ENCODE measurements around the gene KCNK7. TPM values are rescaled to one million over a fixed set of nuclear protein-coding genes. Genes with fewer than 3 reads are reported as not detected.
A peak's percentile ranks its signal among the peaks of the same experiment; 100 is the strongest.

The KCNK7 gene
- total RNA-seq, 1 donor, result not detected

GRCh38 chr11:65609665-65610064, 14.1 kb upstream of the KCNK7 start:
- no peak for DNase-seq (ENCODE audit: insufficient read length, low spot score, missing footprints)
- no peak overlapping the region for H3K4me3 ChIP-seq (ENCODE audit: insufficient read depth, low read length)
- H2AFZ ChIP-seq (ENCODE audit: low read length), result no peak overlapping the region
- no peaks in the 10 kb centered on the region for H3K9me3 ChIP-seq (ENCODE audit: low read depth, low read length)
- peaks cover 62% of the 10 kb centered on the region for H3K79me2 ChIP-seq (ENCODE audit: insufficient read depth, low read length)
- H3K27ac ChIP-seq (ENCODE audit: low read depth, low read length), result no peak overlapping the region
- TF ChIP-seq, protein P1, sequence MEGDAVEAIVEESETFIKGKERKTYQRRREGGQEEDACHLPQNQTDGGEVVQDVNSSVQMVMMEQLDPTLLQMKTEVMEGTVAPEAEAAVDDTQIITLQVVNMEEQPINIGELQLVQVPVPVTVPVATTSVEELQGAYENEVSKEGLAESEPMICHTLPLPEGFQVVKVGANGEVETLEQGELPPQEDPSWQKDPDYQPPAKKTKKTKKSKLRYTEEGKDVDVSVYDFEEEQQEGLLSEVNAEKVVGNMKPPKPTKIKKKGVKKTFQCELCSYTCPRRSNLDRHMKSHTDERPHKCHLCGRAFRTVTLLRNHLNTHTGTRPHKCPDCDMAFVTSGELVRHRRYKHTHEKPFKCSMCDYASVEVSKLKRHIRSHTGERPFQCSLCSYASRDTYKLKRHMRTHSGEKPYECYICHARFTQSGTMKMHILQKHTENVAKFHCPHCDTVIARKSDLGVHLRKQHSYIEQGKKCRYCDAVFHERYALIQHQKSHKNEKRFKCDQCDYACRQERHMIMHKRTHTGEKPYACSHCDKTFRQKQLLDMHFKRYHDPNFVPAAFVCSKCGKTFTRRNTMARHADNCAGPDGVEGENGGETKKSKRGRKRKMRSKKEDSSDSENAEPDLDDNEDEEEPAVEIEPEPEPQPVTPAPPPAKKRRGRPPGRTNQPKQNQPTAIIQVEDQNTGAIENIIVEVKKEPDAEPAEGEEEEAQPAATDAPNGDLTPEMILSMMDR (IDR thresholded peaks at IDR 0.05; ENCODE audit: extremely low read depth, low read depth, low read length), result no peak
- peaks cover 52% of the 10 kb centered on the region for H4K20me1 ChIP-seq (ENCODE audit: insufficient read depth, low read length)
- peaks cover 33% of the 10 kb centered on the region for H3K4me1 ChIP-seq (ENCODE audit: insufficient read depth, low read length)
- peaks cover 24% of the 10 kb centered on the region for H3K36me3 ChIP-seq (ENCODE audit: insufficient read depth, low read length)
- no peak overlapping the region for H3K4me2 ChIP-seq (ENCODE audit: insufficient read depth, low read length)
- H3K27me3 ChIP-seq (ENCODE audit: insufficient read depth, low read length), result no peaks in the 10 kb centered on the region

- Histone ChIP-seq H3K4me1 (ENCODE audit: insufficient read depth, low read length) (peaks cover 33% of the 10 kb centered on the region), H3K4me2 (ENCODE audit: insufficient read depth, low read length) (no peak overlapping the region), H3K27ac (ENCODE audit: low read depth, low read length) (no peak overlapping the region), H4K20me1 (ENCODE audit: insufficient read depth, low read length) (peaks cover 52% of the 10 kb centered on the region), H2AFZ (ENCODE audit: low read length) (no peak overlapping the region), H3K36me3 (ENCODE audit: insufficient read depth, low read length) (peaks cover 25% of the 10 kb centered on the region), H3K79me2 (ENCODE audit: insufficient read depth, low read length) (peaks cover 57% of the 10 kb centered on the region), H3K9me3 (ENCODE audit: low read depth, low read length) (no peaks in the 10 kb centered on the region), H3K27me3 (ENCODE audit: insufficient read depth, low read length) (no peaks in the 10 kb centered on the region), H3K4me3 (ENCODE audit: insufficient read depth, low read length) (no peak overlapping the region)
- no peak for DNase-seq (ENCODE audit: insufficient read length, low spot score, missing footprints)
- TF ChIP-seq, protein P1 (IDR thresholded peaks at IDR 0.05; ENCODE audit: extremely low read depth, low read depth, low read length), result no peak
Measured at GRCh38 chr11:65609229-65609628, 13.6 kb upstream of the KCNK7 start.

DNA sequence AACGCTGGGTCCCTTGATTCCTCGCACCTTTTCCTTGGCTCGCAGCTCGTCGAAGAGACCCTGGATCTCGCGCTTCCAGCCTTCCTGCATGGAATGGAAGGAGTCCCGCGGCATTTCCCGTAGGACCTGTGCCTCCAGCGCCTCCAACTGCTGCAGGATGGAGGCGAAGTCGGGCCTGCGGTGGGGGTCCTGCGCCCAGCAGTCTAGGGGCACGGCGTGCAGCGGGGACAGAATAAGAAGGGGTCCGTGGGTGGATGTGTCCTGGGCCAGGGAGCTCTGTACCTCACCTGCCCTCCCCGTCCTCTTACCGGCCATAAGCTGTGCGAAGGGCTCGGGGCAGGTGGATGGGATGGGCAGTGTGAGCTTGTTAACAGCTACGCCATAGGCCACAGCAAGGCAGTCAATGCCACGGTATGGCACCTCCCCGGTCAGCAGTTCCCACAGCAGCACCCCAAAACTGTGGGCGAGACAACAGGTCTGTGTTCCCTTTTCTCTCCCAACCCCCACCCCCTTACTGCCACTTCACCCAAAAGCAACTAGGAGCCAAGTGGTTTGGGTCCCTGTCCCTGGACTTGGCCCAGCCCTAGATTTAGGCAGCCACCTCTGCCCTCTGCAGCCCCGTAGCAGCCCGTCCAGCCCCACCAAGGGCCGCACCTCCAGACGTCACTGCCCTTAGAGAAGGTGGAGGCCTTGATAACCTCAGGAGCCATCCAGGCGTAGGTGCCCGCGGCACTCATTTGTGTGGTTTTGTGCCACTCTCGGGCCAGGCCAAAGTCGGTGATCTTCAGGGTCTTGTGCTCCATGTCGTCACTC, 12.2 kb upstream of the KCNK7 start:
- H3K4me3 ChIP-seq (ENCODE audit: insufficient read depth, low read length), result peak overlapping the region; percentile 52
- peaks cover 50% of the 10 kb centered on the region for H4K20me1 ChIP-seq (ENCODE audit: insufficient read depth, low read length)
- TF ChIP-seq, protein P1 (IDR thresholded peaks at IDR 0.05; ENCODE audit: extremely low read depth, low read depth, low read length), result no peak
- H3K4me2 ChIP-seq (ENCODE audit: insufficient read depth, low read length), result peak overlapping the region; percentile 79
- no peak for DNase-seq (ENCODE audit: insufficient read length, low spot score, missing footprints)
- H3K27me3 ChIP-seq (ENCODE audit: insufficient read depth, low read length), result no peaks in the 10 kb centered on the region
- H3K9me3 ChIP-seq (ENCODE audit: low read depth, low read length), result no peaks in the 10 kb centered on the region
- peaks cover 44% of the 10 kb centered on the region for H3K79me2 ChIP-seq (ENCODE audit: insufficient read depth, low read length)
- H2AFZ ChIP-seq (ENCODE audit: low read length), result no peak overlapping the region
- H3K36me3 ChIP-seq (ENCODE audit: insufficient read depth, low read length), result peaks cover 39% of the 10 kb centered on the region
- H3K27ac ChIP-seq (ENCODE audit: low read depth, low read length), result no peak overlapping the region
- peaks cover 27% of the 10 kb centered on the region for H3K4me1 ChIP-seq (ENCODE audit: insufficient read depth, low read length)

GRCh38 chr11:65606876-65607613, 11.4 kb upstream of the KCNK7 start:
- H2AFZ ChIP-seq (ENCODE audit: low read length), result no peak overlapping the region
- H3K36me3 ChIP-seq (ENCODE audit: insufficient read depth, low read length), result peaks cover 42% of the 10 kb centered on the region
- peaks cover 19% of the 10 kb centered on the region for H3K4me1 ChIP-seq (ENCODE audit: insufficient read depth, low read length)
- H3K9me3 ChIP-seq (ENCODE audit: low read depth, low read length), result no peaks in the 10 kb centered on the region
- H4K20me1 ChIP-seq (ENCODE audit: insufficient read depth, low read length), result peaks cover 42% of the 10 kb centered on the region
- TF ChIP-seq, protein P1 (IDR thresholded peaks at IDR 0.05; ENCODE audit: extremely low read depth, low read depth, low read length), result no peak
- peak; percentile 100 for DNase-seq (ENCODE audit: insufficient read length, low spot score, missing footprints)
- H3K4me3 ChIP-seq (ENCODE audit: insufficient read depth, low read length), result peak overlapping the region; percentile 52
- no peak overlapping the region for H3K27ac ChIP-seq (ENCODE audit: low read depth, low read length)
- peak overlapping the region; percentile 79 for H3K4me2 ChIP-seq (ENCODE audit: insufficient read depth, low read length)
- no peaks in the 10 kb centered on the region for H3K27me3 ChIP-seq (ENCODE audit: insufficient read depth, low read length)
- peaks cover 36% of the 10 kb centered on the region for H3K79me2 ChIP-seq (ENCODE audit: insufficient read depth, low read length)
